Spinal cord (tissue), 10 donors: ENCODE data around the gene GRID1. TPM values are rescaled to one million over a fixed set of nuclear protein-coding genes. Genes with fewer than 3 reads are reported as not detected.
"Not testable (repeated sequence)": the region's sequence is repeated elsewhere in the genome, so short reads cannot be mapped to it uniquely, and the experiment has no call there.

Source experiments
- DNase-seq, 6 donors: peaks; one replicate each; pipeline versions ENCODE4 v3.0.0 to v3.0.0-alpha.2; 2013 to 2015; ENCODE audit warnings: low spot score in 6 of 6, low read depth in 4 of 6
- H3K27ac ChIP-seq: one replicate; pipeline ENCODE4 v1.5.1; 2013; ENCODE audit warnings: low read depth, low read length, control low read depth
- H3K27me3 ChIP-seq: one replicate; pipeline ENCODE4 v1.6.1; 2013; ENCODE audit warnings: low read length; ENCODE audit not compliant: control insufficient read depth, insufficient read depth
- H3K36me3 ChIP-seq: one replicate; pipeline ENCODE4 v1.6.1; 2013; ENCODE audit warnings: low read length; ENCODE audit not compliant: control insufficient read depth, insufficient read depth
- H3K4me1 ChIP-seq: one replicate; pipeline ENCODE4 v1.6.1; 2013; ENCODE audit warnings: low read length; ENCODE audit not compliant: control insufficient read depth, insufficient read depth
- H3K4me3 ChIP-seq: one replicate; pipeline ENCODE4 v1.5.1; 2013; ENCODE audit warnings: low read depth, low read length, control low read depth
- H3K9me3 ChIP-seq: one replicate; pipeline ENCODE4 v1.6.1; 2013; ENCODE audit warnings: low read length; ENCODE audit not compliant: control insufficient read depth, insufficient read depth
- WGBS: methylation state at CpG from one replicate; pipeline ENCODE4 v1.1.5; 2013; ENCODE audit warnings: missing lambda C conversion rate; ENCODE audit not compliant: insufficient coverage; 5-methylcytosine and 5-hydroxymethylcytosine counted together
- polyA plus RNA-seq, 2 donors: library from polyadenylated mRNA; unstranded; fragments of 120-200 nt; gene quantifications; one replicate each; pipeline ENCODE4 v1.2.1, GENCODE V29; 2013; ENCODE audit not compliant: insufficient read length in 2 of 2
- total RNA-seq, 2 donors: library from RNA; depleted of rRNA in 1 of 2; stranded (reverse); fragments of 120-200 nt in 1 of 2; fragments of >200 nt in 1 of 2; gene quantifications; one replicate each; pipeline versions ENCODE4 v1.2.3 to v1.2.4, GENCODE V29; 2013 to 2014
- donor health status: healthy.

GRID1 gene
- total and polyA plus RNA-seq, 4 donors: 7.6 to 30.1 (median 22.2) TPM

DNA sequence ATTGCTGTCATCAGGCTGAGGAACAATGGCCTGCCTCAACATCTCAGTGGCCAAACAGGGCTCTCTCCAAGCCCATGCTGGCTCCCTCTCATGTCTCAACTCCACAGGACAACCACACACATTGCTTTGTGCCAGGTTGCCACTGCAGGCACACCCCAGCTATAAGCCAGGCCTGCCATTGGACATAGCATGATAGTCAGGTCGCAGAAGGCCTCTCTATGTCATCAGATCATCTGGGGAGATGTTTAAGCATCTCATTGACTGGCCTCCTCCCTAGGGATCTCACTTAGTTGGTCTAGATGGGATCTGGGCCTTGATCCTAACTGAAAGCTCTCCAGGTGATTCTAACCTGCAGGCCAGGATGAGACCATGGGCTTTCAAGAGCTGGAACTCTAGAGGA is 257.2 kb downstream of the GRID1 start:
- DNase-seq: no peak
- H3K27me3 ChIP-seq: no peaks in the 10 kb centered on the region
- H3K4me1 ChIP-seq: peaks cover 16% of the 10 kb centered on the region
- no peaks in the 10 kb centered on the region for H3K9me3 ChIP-seq
- WGBS: 50% methylated on average over 1 of the region's 1 CpG
- H3K27ac ChIP-seq: no peak overlapping the region
- H3K4me3 ChIP-seq: no peak overlapping the region
- H3K36me3 ChIP-seq: no peaks in the 10 kb centered on the region

DNA sequence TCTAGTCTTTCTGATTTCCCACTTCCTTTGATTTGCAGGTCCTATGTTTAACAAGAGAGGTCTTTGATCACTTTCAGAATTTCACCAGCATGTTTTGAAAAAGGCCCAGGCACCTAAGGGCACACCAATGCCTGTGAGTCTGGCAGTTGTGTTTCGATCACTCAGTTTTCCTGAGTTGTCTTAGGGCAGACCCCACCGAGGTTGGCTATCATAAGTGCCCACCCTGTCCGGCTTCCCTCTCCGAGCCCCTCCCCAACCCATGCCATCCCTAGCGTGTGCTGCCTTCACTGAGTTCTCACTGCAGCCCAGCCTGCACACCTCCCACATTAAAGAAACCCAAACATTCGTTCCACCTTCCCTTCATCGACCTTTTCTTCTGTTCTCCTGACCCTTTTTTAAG is 257.9 kb downstream of the GRID1 start:
- WGBS: 95% methylated on average over 4 of the region's 7 CpGs
- no peak overlapping the region for H3K27ac ChIP-seq
- no peaks in the 10 kb centered on the region for H3K36me3 ChIP-seq
- H3K9me3 ChIP-seq: no peaks in the 10 kb centered on the region
- DNase-seq: no peak
- no peak overlapping the region for H3K4me3 ChIP-seq
- peaks cover 20% of the 10 kb centered on the region for H3K4me1 ChIP-seq
- no peaks in the 10 kb centered on the region for H3K27me3 ChIP-seq

DNA sequence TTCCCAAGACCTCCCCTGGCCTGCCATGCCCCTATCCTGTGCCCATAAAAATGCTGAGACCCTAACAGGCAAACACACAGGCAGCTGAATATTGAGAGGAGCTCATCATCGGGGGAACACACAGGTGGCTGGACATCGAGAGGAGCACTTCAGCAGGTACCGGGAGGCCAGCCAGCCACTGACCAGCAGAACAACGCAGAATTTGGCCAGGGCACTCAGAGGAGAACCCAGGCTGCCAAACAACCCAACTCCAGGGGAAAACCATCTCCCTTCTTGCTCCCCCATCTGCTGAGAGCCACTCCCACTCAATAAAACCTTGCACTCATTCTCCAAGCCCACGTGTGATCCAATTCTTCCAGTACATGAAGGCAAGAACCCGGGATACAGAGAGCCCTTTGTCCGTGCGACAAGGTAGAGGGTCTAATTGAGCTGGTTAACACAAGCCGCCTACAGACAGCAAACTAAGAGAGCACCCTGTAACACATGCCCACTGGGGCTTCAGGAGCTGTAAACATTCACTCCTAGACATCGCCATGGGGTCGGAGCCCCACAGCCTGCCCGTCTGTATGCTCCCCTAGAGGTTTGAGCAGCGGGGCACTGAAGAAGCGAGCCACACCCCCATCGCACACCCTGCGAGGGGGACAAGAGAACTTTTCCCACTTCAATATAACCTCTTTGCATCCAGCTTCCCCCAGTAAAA is 258.8 kb downstream of the GRID1 start:
- peaks cover 26% of the 10 kb centered on the region for H3K4me1 ChIP-seq
- DNase-seq, H3K4me3 ChIP-seq, H3K9me3 ChIP-seq, H3K27me3 ChIP-seq, H3K36me3 ChIP-seq, H3K27ac ChIP-seq: not testable (repeated sequence)
- 65% methylated on average over 11 of the region's 16 CpGs for WGBS

DNA sequence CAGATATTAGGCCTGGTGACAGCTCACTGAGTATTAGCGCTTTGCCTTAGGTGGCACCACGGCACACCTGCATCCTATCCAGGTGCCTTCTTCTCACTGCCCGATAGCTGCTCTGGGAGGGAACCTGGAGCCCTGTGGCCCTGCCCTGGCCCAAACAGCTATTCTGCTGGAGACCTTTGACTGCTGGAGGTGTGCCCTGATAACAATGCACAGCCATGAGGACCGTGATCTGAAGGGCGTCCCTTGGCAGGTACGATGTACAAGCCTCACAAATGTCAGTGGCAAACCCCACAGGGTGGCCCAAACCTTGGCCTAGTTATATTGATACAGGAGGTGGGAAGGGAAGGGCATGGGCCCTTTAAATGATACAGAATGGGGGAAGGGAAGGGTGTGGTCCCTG is 259.5 kb downstream of the GRID1 start:
- DNase-seq: no peak
- H3K27ac ChIP-seq: no peak overlapping the region
- 97% methylated on average over 6 of the region's 6 CpGs for WGBS
- no peaks in the 10 kb centered on the region for H3K9me3 ChIP-seq
- no peaks in the 10 kb centered on the region for H3K36me3 ChIP-seq
- H3K4me1 ChIP-seq: peaks cover 24% of the 10 kb centered on the region
- no peak overlapping the region for H3K4me3 ChIP-seq
- H3K27me3 ChIP-seq: no peaks in the 10 kb centered on the region

DNA sequence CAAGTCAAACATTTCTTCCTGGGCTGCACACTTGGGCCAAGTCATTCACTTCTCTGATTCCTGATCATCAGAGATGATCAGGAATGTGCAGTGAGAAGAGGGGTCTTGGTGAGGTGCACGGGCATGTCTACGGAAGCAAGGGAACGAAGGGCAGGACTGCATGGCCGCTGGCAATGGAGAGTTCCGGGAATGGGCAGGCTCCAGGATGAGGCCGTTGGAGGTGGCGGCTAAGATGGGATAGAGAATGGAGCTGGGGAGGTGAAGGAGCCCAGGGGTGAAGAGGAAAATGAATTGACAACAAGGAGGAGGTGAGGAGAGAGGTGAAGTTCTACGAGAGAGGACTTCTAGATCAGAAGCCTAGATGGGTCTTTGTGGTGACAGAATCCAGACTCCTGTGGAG is 260.0 kb downstream of the GRID1 start:
- H3K27me3 ChIP-seq: no peaks in the 10 kb centered on the region
- no peak overlapping the region for H3K4me3 ChIP-seq
- H3K27ac ChIP-seq: no peak overlapping the region
- WGBS: 95% methylated on average over 8 of the region's 8 CpGs
- H3K4me1 ChIP-seq: peaks cover 24% of the 10 kb centered on the region
- no peak for DNase-seq
- no peaks in the 10 kb centered on the region for H3K9me3 ChIP-seq
- H3K36me3 ChIP-seq: no peaks in the 10 kb centered on the region

DNA sequence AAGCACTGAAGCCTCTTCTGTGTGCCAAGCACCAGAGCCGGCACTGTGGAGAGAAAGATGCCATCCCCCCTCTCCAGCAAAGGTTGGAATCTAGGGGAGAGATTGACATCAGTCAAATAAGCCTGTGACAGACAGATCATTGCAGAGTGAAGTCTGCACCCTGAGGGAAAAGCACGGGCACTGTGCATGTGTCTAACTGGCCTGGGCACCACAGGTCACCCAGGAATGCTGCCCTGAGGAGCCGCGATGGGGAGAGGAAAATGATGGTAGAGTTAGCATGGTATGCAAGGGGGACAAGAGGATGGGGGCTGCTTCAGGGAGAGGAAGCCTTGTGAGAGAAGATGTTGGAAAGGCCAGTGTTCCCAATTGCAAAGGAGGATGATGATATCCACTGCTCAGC is 261.0 kb downstream of the GRID1 start:
- no peaks in the 10 kb centered on the region for H3K27me3 ChIP-seq
- no peak overlapping the region for H3K4me3 ChIP-seq
- H3K9me3 ChIP-seq: no peaks in the 10 kb centered on the region
- no peak overlapping the region for H3K27ac ChIP-seq
- DNase-seq: no peak
- peaks cover 24% of the 10 kb centered on the region for H3K4me1 ChIP-seq
- 91% methylated on average over 3 of the region's 4 CpGs for WGBS
- H3K36me3 ChIP-seq: no peaks in the 10 kb centered on the region

DNA sequence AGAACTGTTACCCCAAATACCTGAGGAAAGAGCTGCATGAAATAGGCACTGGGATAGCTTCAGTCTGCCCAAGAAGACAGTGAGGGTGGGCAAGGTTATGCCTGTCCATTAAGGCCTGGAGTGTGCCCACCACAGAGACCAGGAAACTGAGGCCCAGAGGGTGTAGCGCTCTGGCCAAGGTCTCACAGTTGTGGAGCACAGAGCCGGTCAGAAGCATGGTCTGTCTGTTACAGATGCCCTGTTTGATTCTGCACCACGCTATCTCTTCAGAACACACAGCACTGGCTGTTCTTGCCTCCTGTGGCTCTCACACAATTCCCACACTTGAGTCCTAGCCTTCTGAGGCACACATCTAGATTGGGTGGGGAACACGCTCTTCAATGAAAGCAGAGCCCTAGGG is 261.4 kb downstream of the GRID1 start:
- Histone ChIP-seq H3K4me3 (no peak overlapping the region), H3K27me3 (no peaks in the 10 kb centered on the region), H3K4me1 (peaks cover 24% of the 10 kb centered on the region), H3K36me3 (no peaks in the 10 kb centered on the region), H3K27ac (no peak overlapping the region), H3K9me3 (no peaks in the 10 kb centered on the region)
- 85% methylated on average over 4 of the region's 4 CpGs for WGBS
- no peak for DNase-seq

DNA sequence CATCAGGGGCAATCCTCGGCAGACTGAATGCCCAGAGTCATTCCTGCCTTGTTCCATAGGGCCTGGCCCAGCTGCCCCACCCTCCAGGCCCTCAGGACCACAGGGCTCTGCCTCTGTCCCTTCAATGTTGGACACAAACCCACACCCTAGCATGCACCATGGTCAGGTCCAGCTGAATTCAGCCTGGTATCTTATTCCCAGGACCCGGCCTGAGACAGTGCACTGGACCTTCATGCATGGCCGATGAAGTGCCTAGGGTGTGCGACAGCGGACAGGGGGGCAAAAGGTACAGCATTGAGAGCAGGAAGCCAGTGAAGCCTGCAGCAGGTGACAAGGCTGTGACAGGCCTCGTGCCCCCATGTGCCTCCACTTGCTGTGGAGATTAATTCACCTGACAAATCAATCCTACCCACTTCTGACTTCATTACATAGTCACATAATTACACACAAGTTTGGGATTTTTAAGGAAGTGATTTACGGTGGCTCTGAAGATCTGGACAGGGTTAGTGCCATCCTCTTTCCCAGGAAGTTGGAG is 261.9 kb downstream of the GRID1 start:
- peaks cover 26% of the 10 kb centered on the region for H3K4me1 ChIP-seq
- H3K4me3 ChIP-seq: no peak overlapping the region
- H3K27ac ChIP-seq: no peak overlapping the region
- 78% methylated on average over 5 of the region's 7 CpGs for WGBS
- DNase-seq: no peak
- no peaks in the 10 kb centered on the region for H3K9me3 ChIP-seq
- no peaks in the 10 kb centered on the region for H3K36me3 ChIP-seq
- no peaks in the 10 kb centered on the region for H3K27me3 ChIP-seq

DNA sequence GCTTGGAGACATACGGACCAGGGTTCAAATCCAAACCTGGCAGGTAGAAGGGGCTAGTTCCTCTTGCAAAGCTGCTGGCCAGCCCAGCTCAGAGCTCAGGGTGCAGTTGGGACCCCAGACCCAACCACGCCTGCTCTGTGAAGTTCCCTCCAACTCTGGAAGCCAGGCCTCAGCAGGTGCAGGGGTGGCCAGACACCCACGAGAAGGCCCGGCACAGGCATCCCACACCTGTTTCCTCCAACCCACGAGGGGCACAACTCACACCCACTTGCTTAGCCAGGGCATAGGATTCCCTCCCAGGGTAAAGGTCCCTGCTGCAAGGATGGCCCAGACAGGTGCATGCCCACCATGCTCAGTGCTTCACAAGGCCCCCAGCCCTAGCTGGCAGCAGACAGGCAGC is 262.4 kb downstream of the GRID1 start:
- H3K27me3 ChIP-seq: no peaks in the 10 kb centered on the region
- H3K4me3 ChIP-seq: no peak overlapping the region
- no peaks in the 10 kb centered on the region for H3K9me3 ChIP-seq
- no peak for DNase-seq
- H3K36me3 ChIP-seq: no peaks in the 10 kb centered on the region
- peaks cover 27% of the 10 kb centered on the region for H3K4me1 ChIP-seq
- no peak overlapping the region for H3K27ac ChIP-seq
- WGBS: 94% methylated on average over 5 of the region's 5 CpGs

DNA sequence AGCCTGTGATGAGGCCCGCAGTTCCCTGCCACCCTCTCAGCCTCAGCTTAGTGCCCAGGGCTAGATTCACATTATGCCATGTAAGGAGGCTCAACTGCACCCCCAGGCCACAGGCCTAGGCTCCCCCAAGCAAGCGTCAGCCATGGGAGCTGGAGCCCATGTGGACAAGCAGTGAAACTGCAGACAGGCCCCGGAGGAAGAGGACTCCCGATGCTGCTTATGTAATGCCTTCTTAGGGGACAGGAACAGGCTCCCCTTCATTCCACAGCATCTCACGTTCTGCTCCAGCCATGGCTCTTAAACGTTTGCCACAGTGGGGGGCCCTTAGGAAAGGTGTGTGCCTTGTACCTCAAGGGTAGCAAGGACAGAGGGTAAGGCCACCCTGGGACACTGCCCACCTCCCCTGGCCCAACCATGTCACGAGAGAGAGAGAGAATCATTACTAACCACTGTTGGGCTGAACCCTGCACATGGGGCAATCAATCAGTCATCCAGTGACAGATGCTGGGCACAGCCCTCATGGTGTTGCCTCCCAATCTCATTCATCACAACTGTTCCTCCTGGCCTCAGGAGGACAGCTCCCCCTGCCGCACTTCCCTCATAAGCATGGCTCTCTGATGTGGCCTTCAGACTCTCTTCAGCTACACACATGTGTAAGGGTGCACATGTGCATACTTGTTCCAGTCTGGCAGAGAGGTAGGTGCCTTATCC is 263.0 kb downstream of the GRID1 start:
- Histone ChIP-seq H3K4me3 (no peak overlapping the region), H3K4me1 (peaks cover 27% of the 10 kb centered on the region), H3K27me3 (no peaks in the 10 kb centered on the region), H3K36me3 (no peaks in the 10 kb centered on the region), H3K9me3 (no peaks in the 10 kb centered on the region), H3K27ac (no peak overlapping the region)
- DNase-seq: no peak
- WGBS: 58% methylated on average over 6 of the region's 8 CpGs
